ENCODE data around the gene ADGRB3.
"Not testable (repeated sequence)": the region's sequence is repeated elsewhere in the genome, so short reads cannot be mapped to it uniquely, and the experiment has no call there.

ADGRB3 gene

GRCh38 chr6:68737061-68737460, 102.0 kb downstream of the ADGRB3 start:
- H3K27ac ChIP-seq (ENCODE audit: low read length), result no peak overlapping the region
- H3K36me3 ChIP-seq (ENCODE audit: control insufficient read depth in 2 of 2, insufficient read depth in 2 of 2, low read length in 2 of 2), result no peaks in the 10 kb centered on the region
- no peaks in the 10 kb centered on the region for H3K27me3 ChIP-seq (ENCODE audit: control insufficient read depth in 1 of 2, insufficient read depth in 2 of 2, low read length in 2 of 2)

GRCh38 chr6:68738039-68738438, 103.0 kb downstream of the ADGRB3 start:
- H3K9ac ChIP-seq (ENCODE audit: low read length in 2 of 2), result no peak overlapping the region
- H3K4me1 ChIP-seq (ENCODE audit: control insufficient read depth, insufficient read depth, low read length), result no peaks in the 10 kb centered on the region
- H3K9me3 ChIP-seq (ENCODE audit: control insufficient read depth in 2 of 2, low read length in 2 of 2), result no peaks in the 10 kb centered on the region
- no peak overlapping the region for H3K4me3 ChIP-seq (ENCODE audit: low read length in 2 of 2)
- H3K27me3 ChIP-seq (ENCODE audit: control insufficient read depth in 1 of 2, insufficient read depth in 2 of 2, low read length in 2 of 2), result no peaks in the 10 kb centered on the region
- no peak overlapping the region for H3K27ac ChIP-seq (ENCODE audit: low read length)
- H3K36me3 ChIP-seq (ENCODE audit: control insufficient read depth in 2 of 2, insufficient read depth in 2 of 2, low read length in 2 of 2), result no peaks in the 10 kb centered on the region

More at GRCh38 chr6:68737061-68737460, 102.0 kb downstream of the ADGRB3 start:
- Histone ChIP-seq H3K9me3 (ENCODE audit: control insufficient read depth in 2 of 2, low read length in 2 of 2) (no peaks in the 10 kb centered on the region), H3K9ac (ENCODE audit: low read length in 2 of 2) (no peak overlapping the region), H3K4me1 (ENCODE audit: control insufficient read depth, insufficient read depth, low read length) (no peaks in the 10 kb centered on the region), H3K4me3 (ENCODE audit: low read length in 2 of 2) (no peak overlapping the region)

GRCh38 chr6:68740828-68741500, 105.9 kb downstream of the ADGRB3 start:
- no peak overlapping the region for H3K9ac ChIP-seq (ENCODE audit: low read length in 2 of 2)

GRCh38 chr6:68741501-68742386, 106.7 kb downstream of the ADGRB3 start:
- H3K9me3 ChIP-seq (ENCODE audit: control insufficient read depth in 2 of 2, low read length in 2 of 2), result no peaks in the 10 kb centered on the region
- no peaks in the 10 kb centered on the region for H3K27me3 ChIP-seq (ENCODE audit: control insufficient read depth in 1 of 2, insufficient read depth in 2 of 2, low read length in 2 of 2)
- H3K4me1 ChIP-seq (ENCODE audit: control insufficient read depth, insufficient read depth, low read length), result no peaks in the 10 kb centered on the region
- H3K4me3 ChIP-seq (ENCODE audit: low read length in 2 of 2), result no peak overlapping the region
- no peak overlapping the region for H3K27ac ChIP-seq (ENCODE audit: low read length)
- H3K9ac ChIP-seq (ENCODE audit: low read length in 2 of 2), result no peak overlapping the region
- no peaks in the 10 kb centered on the region for H3K36me3 ChIP-seq (ENCODE audit: control insufficient read depth in 2 of 2, insufficient read depth in 2 of 2, low read length in 2 of 2)

More at GRCh38 chr6:68740828-68741500, 105.9 kb downstream of the ADGRB3 start:
- H3K36me3 ChIP-seq (ENCODE audit: control insufficient read depth in 2 of 2, insufficient read depth in 2 of 2, low read length in 2 of 2), result no peaks in the 10 kb centered on the region
- H3K27me3 ChIP-seq (ENCODE audit: control insufficient read depth in 1 of 2, insufficient read depth in 2 of 2, low read length in 2 of 2), result no peaks in the 10 kb centered on the region
- no peaks in the 10 kb centered on the region for H3K4me1 ChIP-seq (ENCODE audit: control insufficient read depth, insufficient read depth, low read length)
- no peak overlapping the region for H3K27ac ChIP-seq (ENCODE audit: low read length)
- no peaks in the 10 kb centered on the region for H3K9me3 ChIP-seq (ENCODE audit: control insufficient read depth in 2 of 2, low read length in 2 of 2)
- no peak overlapping the region for H3K4me3 ChIP-seq (ENCODE audit: low read length in 2 of 2)

- H3K27ac ChIP-seq (ENCODE audit: low read length), result no peak overlapping the region
- H3K9ac ChIP-seq (ENCODE audit: low read length in 2 of 2), result no peak overlapping the region
- H3K36me3 ChIP-seq (ENCODE audit: control insufficient read depth in 2 of 2, insufficient read depth in 2 of 2, low read length in 2 of 2), result no peaks in the 10 kb centered on the region
- no peaks in the 10 kb centered on the region for H3K4me1 ChIP-seq (ENCODE audit: control insufficient read depth, insufficient read depth, low read length)
- H3K27me3 ChIP-seq (ENCODE audit: control insufficient read depth in 1 of 2, insufficient read depth in 2 of 2, low read length in 2 of 2), result no peaks in the 10 kb centered on the region
- no peaks in the 10 kb centered on the region for H3K9me3 ChIP-seq (ENCODE audit: control insufficient read depth in 2 of 2, low read length in 2 of 2)
- no peak overlapping the region for H3K4me3 ChIP-seq (ENCODE audit: low read length in 2 of 2)
Observed at GRCh38 chr6:68743099-68743498, 108.0 kb downstream of the ADGRB3 start.

GRCh38 chr6:68744376-68744775, 109.3 kb downstream of the ADGRB3 start:
- H3K36me3 ChIP-seq (ENCODE audit: control insufficient read depth in 2 of 2, insufficient read depth in 2 of 2, low read length in 2 of 2); H3K4me1 ChIP-seq (ENCODE audit: control insufficient read depth, insufficient read depth, low read length); H3K9ac ChIP-seq (ENCODE audit: low read length in 2 of 2); H3K9me3 ChIP-seq (ENCODE audit: control insufficient read depth in 2 of 2, low read length in 2 of 2); H3K4me3 ChIP-seq (ENCODE audit: low read length in 2 of 2); H3K27ac ChIP-seq (ENCODE audit: low read length); H3K27me3 ChIP-seq (ENCODE audit: control insufficient read depth in 1 of 2, insufficient read depth in 2 of 2, low read length in 2 of 2): not testable (repeated sequence)

- Histone ChIP-seq H3K4me3 (ENCODE audit: low read length in 2 of 2) (no peak overlapping the region), H3K9ac (ENCODE audit: low read length in 2 of 2) (no peak overlapping the region), H3K4me1 (ENCODE audit: control insufficient read depth, insufficient read depth, low read length) (no peaks in the 10 kb centered on the region)
Observed at GRCh38 chr6:68746376-68746775, 111.3 kb downstream of the ADGRB3 start.

GRCh38 chr6:68747110-68747790, 112.2 kb downstream of the ADGRB3 start:
- H3K36me3 ChIP-seq (ENCODE audit: control insufficient read depth in 2 of 2, insufficient read depth in 2 of 2, low read length in 2 of 2), result no peaks in the 10 kb centered on the region
- no peaks in the 10 kb centered on the region for H3K27me3 ChIP-seq (ENCODE audit: control insufficient read depth in 1 of 2, insufficient read depth in 2 of 2, low read length in 2 of 2)
- H3K4me1 ChIP-seq (ENCODE audit: control insufficient read depth, insufficient read depth, low read length), result no peaks in the 10 kb centered on the region
- no peak overlapping the region for H3K4me3 ChIP-seq (ENCODE audit: low read length in 2 of 2)
- no peak overlapping the region for H3K27ac ChIP-seq (ENCODE audit: low read length)
- no peak overlapping the region for H3K9ac ChIP-seq (ENCODE audit: low read length in 2 of 2)
- H3K9me3 ChIP-seq (ENCODE audit: control insufficient read depth in 2 of 2, low read length in 2 of 2), result no peaks in the 10 kb centered on the region

More at GRCh38 chr6:68746376-68746775, 111.3 kb downstream of the ADGRB3 start:
- no peaks in the 10 kb centered on the region for H3K9me3 ChIP-seq (ENCODE audit: control insufficient read depth in 2 of 2, low read length in 2 of 2)
- no peak overlapping the region for H3K27ac ChIP-seq (ENCODE audit: low read length)
- no peaks in the 10 kb centered on the region for H3K27me3 ChIP-seq (ENCODE audit: control insufficient read depth in 1 of 2, insufficient read depth in 2 of 2, low read length in 2 of 2)
- no peaks in the 10 kb centered on the region for H3K36me3 ChIP-seq (ENCODE audit: control insufficient read depth in 2 of 2, insufficient read depth in 2 of 2, low read length in 2 of 2)

- H3K4me1 ChIP-seq (ENCODE audit: control insufficient read depth, insufficient read depth, low read length); H3K9me3 ChIP-seq (ENCODE audit: control insufficient read depth in 2 of 2, low read length in 2 of 2): not testable (repeated sequence)
Observed at GRCh38 chr6:68747832-68748231, 112.8 kb downstream of the ADGRB3 start.

GRCh38 chr6:68754681-68755213, 119.7 kb downstream of the ADGRB3 start:
- Histone ChIP-seq H3K4me1 (ENCODE audit: control insufficient read depth, insufficient read depth, low read length) (no peaks in the 10 kb centered on the region), H3K9ac (ENCODE audit: low read length in 2 of 2) (no peak overlapping the region), H3K27ac (ENCODE audit: low read length) (no peak overlapping the region), H3K9me3 (ENCODE audit: control insufficient read depth in 2 of 2, low read length in 2 of 2) (no peaks in the 10 kb centered on the region), H3K27me3 (ENCODE audit: control insufficient read depth in 1 of 2, insufficient read depth in 2 of 2, low read length in 2 of 2) (no peaks in the 10 kb centered on the region), H3K4me3 (ENCODE audit: low read length in 2 of 2) (no peak overlapping the region), H3K36me3 (ENCODE audit: control insufficient read depth in 2 of 2, insufficient read depth in 2 of 2, low read length in 2 of 2) (no peaks in the 10 kb centered on the region)

More at GRCh38 chr6:68747832-68748231, 112.8 kb downstream of the ADGRB3 start:
- not testable (repeated sequence) for H3K27me3 ChIP-seq (ENCODE audit: control insufficient read depth in 1 of 2, insufficient read depth in 2 of 2, low read length in 2 of 2); H3K4me3 ChIP-seq (ENCODE audit: low read length in 2 of 2); H3K36me3 ChIP-seq (ENCODE audit: control insufficient read depth in 2 of 2, insufficient read depth in 2 of 2, low read length in 2 of 2); H3K9ac ChIP-seq (ENCODE audit: low read length in 2 of 2); H3K27ac ChIP-seq (ENCODE audit: low read length)
